SK-N-SH (cell line): Measurements from ENCODE around the gene SLC7A1.

Experiments
- ELF1 ChIP-seq: IDR thresholded peaks from 2 replicates; pipeline ENCODE4 v1.4.0; 2012
- EP300 ChIP-seq, 2 experiments: IDR thresholded peaks; 2 replicates each; pipeline versions ENCODE4 v1.4.0 to v1.6.1; 2012; ENCODE audit warnings: borderline replicate concordance in 1 of 2, low read depth in 1 of 2, low read length in 1 of 2
- EZH2phosphoT487 ChIP-seq: fragments of 200-600 bp; sonication (generic); IDR thresholded peaks from 2 replicates; pipeline ENCODE4 v1.6.1; 2017; ENCODE audit warnings: low read depth, mixed run types, mild to moderate bottlenecking, antibody characterized with exemption, moderate library complexity, borderline replicate concordance
- JUND ChIP-seq: IDR thresholded peaks from 2 replicates; pipeline ENCODE4 v1.4.0; 2012
- MXI1 ChIP-seq: IDR thresholded peaks from 2 replicates; pipeline ENCODE4 v1.6.1; 2012; ENCODE audit warnings: mild to moderate bottlenecking, low read depth, low read length, improper control_type of control experiment
- NFIC ChIP-seq: IDR thresholded peaks from 2 replicates; pipeline ENCODE4 v1.4.0; 2012; ENCODE audit warnings: borderline replicate concordance
- RCOR1 ChIP-seq: fragments of 150-350 bp; IDR thresholded peaks from 2 replicates; pipeline ENCODE4 v1.6.1; 2017; ENCODE audit warnings: antibody characterized with exemption, low read length
- SIN3A ChIP-seq: IDR thresholded peaks from 2 replicates; pipeline ENCODE4 v1.6.1; 2012; ENCODE audit warnings: low read depth, mild to moderate bottlenecking, low read length, moderate library complexity, borderline replicate concordance
- TAF1 ChIP-seq: IDR thresholded peaks from 2 replicates; pipeline ENCODE4 v1.6.1; 2012; ENCODE audit warnings: low read depth, mild to moderate bottlenecking, low read length, moderate library complexity, borderline replicate concordance
- TF ChIP-seq, protein P1 (sequence below): fragments of 200-600 bp; sonication (generic); IDR thresholded peaks from 2 replicates; pipeline ENCODE4 v1.6.1; 2017; ENCODE audit warnings: antibody characterized with exemption, mild to moderate bottlenecking, moderate library complexity
- TF ChIP-seq, protein P2 (sequence below): fragments of 150-350 bp; IDR thresholded peaks from 2 replicates; pipeline ENCODE4 v1.6.1; 2017; ENCODE audit warnings: antibody characterized with exemption, low read length, low read depth, borderline replicate concordance
- TF ChIP-seq, protein P3 (sequence below): IDR thresholded peaks from 2 replicates; pipeline ENCODE4 v1.6.1; 2012; ENCODE audit warnings: mild to moderate bottlenecking, low read depth, low read length, moderate library complexity

DNA sequence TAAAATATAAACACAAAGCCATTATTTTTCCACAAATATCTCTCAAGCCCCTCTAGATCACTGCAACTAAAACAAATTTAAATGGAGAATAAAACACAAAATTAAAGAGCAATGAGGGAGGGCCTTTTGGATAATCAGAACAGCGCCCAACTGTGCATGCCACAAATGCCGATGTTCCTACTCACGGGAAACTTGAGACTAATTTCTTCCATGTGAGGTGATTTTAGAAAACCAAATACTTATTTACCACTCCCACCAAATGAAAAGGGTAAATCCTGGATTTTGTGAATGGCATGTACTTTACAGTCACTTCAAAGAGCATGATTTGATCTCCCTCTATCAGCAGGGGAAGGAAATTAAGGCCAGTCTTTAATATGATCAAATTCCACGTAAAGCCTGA is 74.8 kb downstream of the SLC7A1 start:
- TF ChIP-seq NFIC (no peak), EZH2phosphoT487 (no peak), TAF1 (no peak), JUND (peak; percentile 43; the same call in 1 of the 2 replicates), EP300 (IDR thresholded peaks at IDR 0.05; ENCODE audit: borderline replicate concordance in 1 of 2, low read depth in 1 of 2, low read length in 1 of 2) (peak in 1 of 2 experiments; percentile 27; a peak in 1 of 4 replicates), ELF1 (no peak), MXI1 (no peak), RCOR1 (no peak), SIN3A (no peak)
- TF ChIP-seq, protein P1, sequence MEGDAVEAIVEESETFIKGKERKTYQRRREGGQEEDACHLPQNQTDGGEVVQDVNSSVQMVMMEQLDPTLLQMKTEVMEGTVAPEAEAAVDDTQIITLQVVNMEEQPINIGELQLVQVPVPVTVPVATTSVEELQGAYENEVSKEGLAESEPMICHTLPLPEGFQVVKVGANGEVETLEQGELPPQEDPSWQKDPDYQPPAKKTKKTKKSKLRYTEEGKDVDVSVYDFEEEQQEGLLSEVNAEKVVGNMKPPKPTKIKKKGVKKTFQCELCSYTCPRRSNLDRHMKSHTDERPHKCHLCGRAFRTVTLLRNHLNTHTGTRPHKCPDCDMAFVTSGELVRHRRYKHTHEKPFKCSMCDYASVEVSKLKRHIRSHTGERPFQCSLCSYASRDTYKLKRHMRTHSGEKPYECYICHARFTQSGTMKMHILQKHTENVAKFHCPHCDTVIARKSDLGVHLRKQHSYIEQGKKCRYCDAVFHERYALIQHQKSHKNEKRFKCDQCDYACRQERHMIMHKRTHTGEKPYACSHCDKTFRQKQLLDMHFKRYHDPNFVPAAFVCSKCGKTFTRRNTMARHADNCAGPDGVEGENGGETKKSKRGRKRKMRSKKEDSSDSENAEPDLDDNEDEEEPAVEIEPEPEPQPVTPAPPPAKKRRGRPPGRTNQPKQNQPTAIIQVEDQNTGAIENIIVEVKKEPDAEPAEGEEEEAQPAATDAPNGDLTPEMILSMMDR: no peak
- TF ChIP-seq, protein P2, sequence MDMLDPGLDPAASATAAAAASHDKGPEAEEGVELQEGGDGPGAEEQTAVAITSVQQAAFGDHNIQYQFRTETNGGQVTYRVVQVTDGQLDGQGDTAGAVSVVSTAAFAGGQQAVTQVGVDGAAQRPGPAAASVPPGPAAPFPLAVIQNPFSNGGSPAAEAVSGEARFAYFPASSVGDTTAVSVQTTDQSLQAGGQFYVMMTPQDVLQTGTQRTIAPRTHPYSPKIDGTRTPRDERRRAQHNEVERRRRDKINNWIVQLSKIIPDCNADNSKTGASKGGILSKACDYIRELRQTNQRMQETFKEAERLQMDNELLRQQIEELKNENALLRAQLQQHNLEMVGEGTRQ: no peak
- TF ChIP-seq, protein P3, sequence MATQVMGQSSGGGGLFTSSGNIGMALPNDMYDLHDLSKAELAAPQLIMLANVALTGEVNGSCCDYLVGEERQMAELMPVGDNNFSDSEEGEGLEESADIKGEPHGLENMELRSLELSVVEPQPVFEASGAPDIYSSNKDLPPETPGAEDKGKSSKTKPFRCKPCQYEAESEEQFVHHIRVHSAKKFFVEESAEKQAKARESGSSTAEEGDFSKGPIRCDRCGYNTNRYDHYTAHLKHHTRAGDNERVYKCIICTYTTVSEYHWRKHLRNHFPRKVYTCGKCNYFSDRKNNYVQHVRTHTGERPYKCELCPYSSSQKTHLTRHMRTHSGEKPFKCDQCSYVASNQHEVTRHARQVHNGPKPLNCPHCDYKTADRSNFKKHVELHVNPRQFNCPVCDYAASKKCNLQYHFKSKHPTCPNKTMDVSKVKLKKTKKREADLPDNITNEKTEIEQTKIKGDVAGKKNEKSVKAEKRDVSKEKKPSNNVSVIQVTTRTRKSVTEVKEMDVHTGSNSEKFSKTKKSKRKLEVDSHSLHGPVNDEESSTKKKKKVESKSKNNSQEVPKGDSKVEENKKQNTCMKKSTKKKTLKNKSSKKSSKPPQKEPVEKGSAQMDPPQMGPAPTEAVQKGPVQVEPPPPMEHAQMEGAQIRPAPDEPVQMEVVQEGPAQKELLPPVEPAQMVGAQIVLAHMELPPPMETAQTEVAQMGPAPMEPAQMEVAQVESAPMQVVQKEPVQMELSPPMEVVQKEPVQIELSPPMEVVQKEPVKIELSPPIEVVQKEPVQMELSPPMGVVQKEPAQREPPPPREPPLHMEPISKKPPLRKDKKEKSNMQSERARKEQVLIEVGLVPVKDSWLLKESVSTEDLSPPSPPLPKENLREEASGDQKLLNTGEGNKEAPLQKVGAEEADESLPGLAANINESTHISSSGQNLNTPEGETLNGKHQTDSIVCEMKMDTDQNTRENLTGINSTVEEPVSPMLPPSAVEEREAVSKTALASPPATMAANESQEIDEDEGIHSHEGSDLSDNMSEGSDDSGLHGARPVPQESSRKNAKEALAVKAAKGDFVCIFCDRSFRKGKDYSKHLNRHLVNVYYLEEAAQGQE: no peak
